AG09319 (cell line): ENCODE measurements around the gene ERC2.

Experiments
- DNase-seq: peaks from one replicate; pipeline ENCODE4 v3.0.0-alpha.2; 2010; ENCODE audit warnings: low read depth; ENCODE audit errors: extremely low read depth
- TF ChIP-seq, protein P1 (sequence below): IDR thresholded peaks from 2 replicates; pipeline ENCODE4 v1.5.1; 2011; ENCODE audit warnings: low read depth, mild to moderate bottlenecking, inconsistent platforms, low read length, moderate library complexity

ERC2 gene

DNA sequence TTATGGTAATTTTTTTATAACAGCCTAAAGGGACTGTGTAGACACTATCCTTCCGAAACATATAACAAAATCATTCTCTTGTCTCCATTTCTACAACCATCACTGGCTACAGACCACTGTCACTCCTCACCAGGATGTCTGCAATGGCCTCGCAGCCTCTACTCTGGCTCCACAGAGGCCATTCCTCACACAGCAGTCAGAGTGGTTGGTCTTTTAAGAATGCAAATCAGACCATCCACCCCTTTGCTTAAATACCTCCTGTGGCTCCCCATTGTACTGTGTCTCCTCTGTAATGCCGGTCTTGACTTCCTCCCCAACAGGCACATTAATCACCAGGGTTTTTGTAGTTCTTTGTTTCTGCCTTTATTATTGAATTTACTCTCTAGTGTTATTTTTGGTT is 344.8 kb downstream of the ERC2 start:
- TF ChIP-seq, protein P1, sequence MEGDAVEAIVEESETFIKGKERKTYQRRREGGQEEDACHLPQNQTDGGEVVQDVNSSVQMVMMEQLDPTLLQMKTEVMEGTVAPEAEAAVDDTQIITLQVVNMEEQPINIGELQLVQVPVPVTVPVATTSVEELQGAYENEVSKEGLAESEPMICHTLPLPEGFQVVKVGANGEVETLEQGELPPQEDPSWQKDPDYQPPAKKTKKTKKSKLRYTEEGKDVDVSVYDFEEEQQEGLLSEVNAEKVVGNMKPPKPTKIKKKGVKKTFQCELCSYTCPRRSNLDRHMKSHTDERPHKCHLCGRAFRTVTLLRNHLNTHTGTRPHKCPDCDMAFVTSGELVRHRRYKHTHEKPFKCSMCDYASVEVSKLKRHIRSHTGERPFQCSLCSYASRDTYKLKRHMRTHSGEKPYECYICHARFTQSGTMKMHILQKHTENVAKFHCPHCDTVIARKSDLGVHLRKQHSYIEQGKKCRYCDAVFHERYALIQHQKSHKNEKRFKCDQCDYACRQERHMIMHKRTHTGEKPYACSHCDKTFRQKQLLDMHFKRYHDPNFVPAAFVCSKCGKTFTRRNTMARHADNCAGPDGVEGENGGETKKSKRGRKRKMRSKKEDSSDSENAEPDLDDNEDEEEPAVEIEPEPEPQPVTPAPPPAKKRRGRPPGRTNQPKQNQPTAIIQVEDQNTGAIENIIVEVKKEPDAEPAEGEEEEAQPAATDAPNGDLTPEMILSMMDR: no peak
- DNase-seq: no peak

DNA sequence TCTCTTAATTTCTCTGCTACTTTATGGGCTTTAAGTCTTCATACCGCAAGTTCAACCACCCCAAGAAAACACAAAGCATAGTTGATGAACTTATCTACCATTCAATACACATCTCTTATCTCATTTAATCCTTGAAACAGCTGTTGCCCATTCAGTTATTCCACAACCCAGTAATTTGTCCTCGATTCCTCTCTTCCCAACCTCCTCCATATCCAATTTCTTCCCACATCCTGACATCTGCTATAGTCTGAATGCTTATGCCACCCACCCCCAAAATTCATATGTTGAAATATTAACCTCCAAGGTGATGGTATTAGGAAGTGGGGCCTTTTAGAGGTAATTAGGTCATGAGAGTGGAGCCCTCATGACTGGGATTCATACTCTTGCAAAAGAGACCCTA is 345.4 kb downstream of the ERC2 start:
- DNase-seq: no peak

DNA sequence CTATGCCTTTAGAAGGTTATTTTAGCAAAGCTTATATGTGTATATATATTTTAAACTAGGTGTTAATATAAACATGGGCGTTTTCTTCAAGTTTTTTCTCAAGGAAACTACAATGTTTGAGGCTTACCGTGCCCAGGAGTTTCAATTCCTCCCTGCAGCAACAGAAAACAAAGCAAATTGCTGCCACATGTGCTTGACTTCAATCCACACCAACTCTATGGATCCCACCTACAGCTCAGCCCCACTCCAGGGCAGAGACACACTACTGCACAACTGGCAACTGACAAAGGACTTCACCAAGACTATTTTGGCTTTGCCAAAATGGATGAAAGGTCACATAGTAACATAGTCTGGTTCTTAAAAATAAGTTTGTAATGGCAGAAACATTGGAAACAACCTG is 346.6 kb downstream of the ERC2 start:
- DNase-seq: no peak
- TF ChIP-seq, protein P1: no peak

More for the DNA sequence above, 345.4 kb downstream of the ERC2 start:
- TF ChIP-seq, protein P1: no peak

DNA sequence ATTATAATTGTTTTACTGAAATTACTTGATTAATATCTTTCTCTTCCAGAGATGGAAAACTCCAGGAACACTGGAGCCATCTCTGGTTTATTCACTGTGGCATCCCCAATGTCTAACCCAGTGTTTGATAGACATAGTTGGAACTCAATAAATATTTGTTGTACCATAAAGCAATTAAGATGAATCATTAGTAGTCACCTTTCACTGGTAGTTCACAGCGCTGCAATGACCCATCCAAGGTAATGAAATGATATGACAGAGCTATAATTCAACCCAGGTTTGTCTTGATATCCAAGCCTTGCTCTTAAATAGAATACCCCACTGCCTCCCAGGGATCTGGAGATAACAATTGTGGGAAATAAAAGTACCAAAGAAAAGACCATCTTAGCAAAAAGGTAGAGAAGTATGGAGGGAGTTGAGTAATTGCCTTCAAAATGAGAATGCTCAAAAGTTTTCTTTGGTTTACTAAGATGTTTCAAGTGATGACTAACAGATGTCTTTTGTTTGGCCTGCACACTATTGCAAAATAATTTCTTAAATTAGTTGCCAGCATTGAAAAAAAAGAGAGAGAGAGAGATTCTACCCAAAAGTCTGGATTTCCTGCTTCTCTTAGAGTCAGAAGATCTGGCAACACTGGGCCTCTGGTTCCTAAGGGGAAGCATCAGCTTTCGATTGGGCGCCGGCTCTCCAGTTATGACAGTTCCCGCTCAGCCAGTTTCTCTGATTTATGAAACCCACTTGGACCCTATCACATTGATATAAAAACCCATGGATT is 348.5 kb downstream of the ERC2 start:
- TF ChIP-seq, protein P1: no peak
- peak; percentile 72 for DNase-seq

DNA sequence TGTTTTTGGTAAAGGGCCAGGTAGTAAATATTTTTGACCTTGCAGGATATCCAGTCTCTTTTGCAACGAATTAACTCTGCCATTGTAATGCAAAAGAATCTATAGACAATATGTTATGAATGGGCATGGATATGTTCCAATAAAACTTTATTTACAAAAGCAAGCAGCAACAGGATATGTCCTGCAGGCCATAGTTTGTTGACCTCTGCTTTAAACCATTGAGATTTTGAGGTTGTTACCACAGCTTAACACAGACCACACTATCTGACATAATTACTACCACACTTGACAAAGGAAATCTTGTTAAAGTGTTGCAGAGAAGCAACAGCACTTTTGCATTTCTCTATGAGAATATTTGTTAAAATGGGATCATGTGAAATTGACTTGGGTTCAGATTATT is 349.3 kb downstream of the ERC2 start:
- TF ChIP-seq, protein P1: no peak
- no peak for DNase-seq

DNA sequence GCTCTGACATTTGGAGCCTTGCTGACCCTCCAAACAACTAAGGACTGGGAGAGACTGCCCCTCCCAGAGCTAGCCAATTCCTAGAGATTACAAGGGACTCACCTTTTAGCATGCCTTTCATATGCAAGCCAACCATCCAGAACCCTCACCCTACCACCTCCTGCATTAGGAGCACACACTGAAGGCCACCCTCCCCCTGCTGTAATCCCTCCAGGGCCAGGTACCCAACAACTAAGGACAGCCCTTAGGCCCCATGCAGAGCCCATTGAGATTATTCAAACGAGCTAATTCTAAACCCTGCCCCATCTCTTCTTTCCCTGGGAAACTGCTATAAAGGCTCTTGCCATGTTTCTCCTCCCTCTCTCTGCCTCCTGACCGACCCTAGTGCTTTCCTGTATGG is 352.6 kb downstream of the ERC2 start:
- TF ChIP-seq, protein P1: no peak
- DNase-seq: no peak

DNA sequence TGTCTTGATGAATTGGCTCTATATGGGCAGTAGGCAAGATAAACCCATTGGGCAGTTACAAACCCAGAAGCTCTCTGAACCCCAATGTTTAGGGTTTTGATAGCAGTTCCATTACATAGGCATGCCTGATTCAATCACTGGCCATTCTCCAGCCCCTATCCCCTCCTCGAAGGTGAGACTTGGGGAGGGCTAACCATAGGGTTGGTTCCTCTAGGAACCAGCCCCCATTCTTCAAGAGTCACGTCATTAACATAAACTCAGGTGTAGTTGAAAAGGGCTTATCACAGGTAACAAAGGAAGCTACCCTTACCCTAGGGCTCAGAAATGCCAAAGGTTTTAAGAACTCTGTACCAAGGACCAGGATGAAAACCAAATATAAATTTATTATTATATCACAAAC is 353.1 kb downstream of the ERC2 start:
- TF ChIP-seq, protein P1: no peak
- DNase-seq: no peak
